ENCODE results near the gene NRG2.

The NRG2 gene

GRCh38 chr5:139926797-139927503 lies 116.1 kb downstream of the NRG2 start:
- Histone ChIP-seq H3K9ac (ENCODE audit: insufficient read length) (no peak overlapping the region), H3K27ac (no peak overlapping the region), H3K36me3 (ENCODE audit: insufficient read depth, low read length) (no peaks in the 10 kb centered on the region), H3K4me3 (no peak overlapping the region), H3K9me3 (ENCODE audit: low read depth, low read length) (no peaks in the 10 kb centered on the region)
- TF ChIP-seq FOXP2 (optimal IDR thresholded peaks at IDR 0.05; ENCODE audit: control extremely low read depth, extremely low read length, insufficient read depth): no peak
- DNase-seq (ENCODE audit: low read depth, low spot score): no peak

GRCh38 chr5:139925650-139926640 lies 117.2 kb downstream of the NRG2 start:
- TF ChIP-seq POLR2AphosphoS5 (IDR thresholded peaks at IDR 0.05; ENCODE audit: borderline replicate concordance, low read depth, low read length) (no peak), EZH2 (IDR thresholded peaks at IDR 0.05) (no peak), FOXP2 (optimal IDR thresholded peaks at IDR 0.05; ENCODE audit: control extremely low read depth, extremely low read length, insufficient read depth) (no peak)
- no peak overlapping the region for H3K4me3 ChIP-seq
- DNase-seq (ENCODE audit: low read depth, low spot score): no peak
- H3K9ac ChIP-seq (ENCODE audit: insufficient read length): no peak overlapping the region
- no peaks in the 10 kb centered on the region for H3K36me3 ChIP-seq (ENCODE audit: insufficient read depth, low read length)
- H3K27ac ChIP-seq: no peak overlapping the region
- no peaks in the 10 kb centered on the region for H3K9me3 ChIP-seq (ENCODE audit: low read depth, low read length)

- no peak for TF ChIP-seq POLR2AphosphoS5 (IDR thresholded peaks at IDR 0.05; ENCODE audit: borderline replicate concordance, low read depth, low read length)
- TF ChIP-seq EZH2 (IDR thresholded peaks at IDR 0.05): no peak
- no peak for TF ChIP-seq FOXP2 (optimal IDR thresholded peaks at IDR 0.05; ENCODE audit: control extremely low read depth, extremely low read length, insufficient read depth)
- no peak overlapping the region for H3K9ac ChIP-seq (ENCODE audit: insufficient read length)
- no peaks in the 10 kb centered on the region for H3K36me3 ChIP-seq (ENCODE audit: insufficient read depth, low read length)
- no peak overlapping the region for H3K4me3 ChIP-seq
- no peak for DNase-seq (ENCODE audit: low read depth, low spot score)
- no peaks in the 10 kb centered on the region for H3K9me3 ChIP-seq (ENCODE audit: low read depth, low read length)
- H3K27ac ChIP-seq: no peak overlapping the region
Measured at GRCh38 chr5:139925216-139925562, 117.9 kb downstream of the NRG2 start.

GRCh38 chr5:139924294-139925215 lies 118.5 kb downstream of the NRG2 start:
- H3K36me3 ChIP-seq (ENCODE audit: insufficient read depth, low read length): no peaks in the 10 kb centered on the region
- H3K9me3 ChIP-seq (ENCODE audit: low read depth, low read length): no peaks in the 10 kb centered on the region
- no peak overlapping the region for H3K27ac ChIP-seq
- no peak for DNase-seq (ENCODE audit: low read depth, low spot score)
- TF ChIP-seq FOXP2 (optimal IDR thresholded peaks at IDR 0.05; ENCODE audit: control extremely low read depth, extremely low read length, insufficient read depth) (no peak), EZH2 (IDR thresholded peaks at IDR 0.05) (no peak), POLR2AphosphoS5 (IDR thresholded peaks at IDR 0.05; ENCODE audit: borderline replicate concordance, low read depth, low read length) (no peak)
- no peak overlapping the region for H3K4me3 ChIP-seq
- H3K9ac ChIP-seq (ENCODE audit: insufficient read length): no peak overlapping the region

- TF ChIP-seq EZH2 (IDR thresholded peaks at IDR 0.05): no peak
- no peak for TF ChIP-seq FOXP2 (optimal IDR thresholded peaks at IDR 0.05; ENCODE audit: control extremely low read depth, extremely low read length, insufficient read depth)
- no peak for TF ChIP-seq POLR2AphosphoS5 (IDR thresholded peaks at IDR 0.05; ENCODE audit: borderline replicate concordance, low read depth, low read length)
- Histone ChIP-seq H3K36me3 (ENCODE audit: insufficient read depth, low read length) (no peaks in the 10 kb centered on the region), H3K9ac (ENCODE audit: insufficient read length) (no peak overlapping the region), H3K4me3 (no peak overlapping the region), H3K9me3 (ENCODE audit: low read depth, low read length) (no peaks in the 10 kb centered on the region), H3K27ac (no peak overlapping the region)
- no peak for DNase-seq (ENCODE audit: low read depth, low spot score)
Measured at GRCh38 chr5:139919308-139919707, 123.8 kb downstream of the NRG2 start.

GRCh38 chr5:139915834-139916233 lies 127.3 kb downstream of the NRG2 start:
- TF ChIP-seq FOXP2 (optimal IDR thresholded peaks at IDR 0.05; ENCODE audit: control extremely low read depth, extremely low read length, insufficient read depth) (no peak), EZH2 (IDR thresholded peaks at IDR 0.05) (no peak), POLR2AphosphoS5 (IDR thresholded peaks at IDR 0.05; ENCODE audit: borderline replicate concordance, low read depth, low read length) (no peak)
- no peak overlapping the region for H3K4me3 ChIP-seq
- H3K36me3 ChIP-seq (ENCODE audit: insufficient read depth, low read length): no peaks in the 10 kb centered on the region
- H3K9ac ChIP-seq (ENCODE audit: insufficient read length): no peak overlapping the region
- no peak overlapping the region for H3K27ac ChIP-seq
- H3K9me3 ChIP-seq (ENCODE audit: low read depth, low read length): no peaks in the 10 kb centered on the region
- DNase-seq (ENCODE audit: low read depth, low spot score): no peak

- TF ChIP-seq FOXP2 (optimal IDR thresholded peaks at IDR 0.05; ENCODE audit: control extremely low read depth, extremely low read length, insufficient read depth): no peak
- TF ChIP-seq EZH2 (IDR thresholded peaks at IDR 0.05): no peak
- no peak for TF ChIP-seq POLR2AphosphoS5 (IDR thresholded peaks at IDR 0.05; ENCODE audit: borderline replicate concordance, low read depth, low read length)
- Histone ChIP-seq H3K9me3 (ENCODE audit: low read depth, low read length) (no peaks in the 10 kb centered on the region), H3K9ac (ENCODE audit: insufficient read length) (no peak overlapping the region), H3K36me3 (ENCODE audit: insufficient read depth, low read length) (no peaks in the 10 kb centered on the region), H3K27ac (no peak overlapping the region), H3K4me3 (no peak overlapping the region)
- no peak for DNase-seq (ENCODE audit: low read depth, low spot score)
Measured at GRCh38 chr5:139915266-139915665, 127.8 kb downstream of the NRG2 start.

Measured in SK-N-MC (cell line).